Fibroblast of skin of right quadriceps (primary cell): ENCODE measurements around the gene PEAK3.

Experiments
- DNase-seq: peaks from one replicate; pipeline ENCODE4 v3.0.0-alpha.2; 2013

PEAK3 gene

DNA sequence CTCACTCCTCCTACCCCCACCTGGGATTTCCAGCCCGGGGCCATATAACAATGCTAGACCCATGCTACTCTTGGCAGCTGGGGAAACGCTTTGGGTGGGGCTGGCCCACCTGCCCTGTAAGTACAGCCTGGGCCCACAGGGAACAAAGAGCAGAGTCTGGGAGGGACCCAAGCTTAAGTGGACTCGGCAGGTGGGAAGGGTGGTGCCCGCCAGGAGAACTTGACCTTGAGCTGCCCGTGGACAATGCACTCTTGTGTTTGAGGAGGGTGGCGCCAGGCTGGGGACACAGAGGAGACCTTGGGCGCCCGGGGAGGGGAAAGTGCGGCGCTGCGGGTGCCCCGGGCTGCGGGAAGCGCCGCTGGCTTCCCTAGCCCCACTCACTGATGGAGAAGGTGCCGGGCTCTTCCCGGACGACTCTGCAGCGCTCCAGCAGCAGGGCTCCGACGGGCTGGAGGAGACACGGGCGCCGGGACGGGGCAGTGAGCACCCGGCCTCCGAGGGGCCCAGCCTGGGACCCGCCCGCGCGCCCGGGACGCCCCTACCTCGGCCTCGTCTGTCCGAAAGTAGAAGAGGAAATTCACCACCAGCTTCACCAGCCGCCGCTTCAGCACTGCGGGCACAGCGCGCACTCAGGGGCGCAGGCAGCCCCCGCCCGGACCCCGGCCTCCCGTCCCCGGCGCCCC is 46.5 kb downstream of the PEAK3 start:
- DNase-seq: no peak

DNA sequence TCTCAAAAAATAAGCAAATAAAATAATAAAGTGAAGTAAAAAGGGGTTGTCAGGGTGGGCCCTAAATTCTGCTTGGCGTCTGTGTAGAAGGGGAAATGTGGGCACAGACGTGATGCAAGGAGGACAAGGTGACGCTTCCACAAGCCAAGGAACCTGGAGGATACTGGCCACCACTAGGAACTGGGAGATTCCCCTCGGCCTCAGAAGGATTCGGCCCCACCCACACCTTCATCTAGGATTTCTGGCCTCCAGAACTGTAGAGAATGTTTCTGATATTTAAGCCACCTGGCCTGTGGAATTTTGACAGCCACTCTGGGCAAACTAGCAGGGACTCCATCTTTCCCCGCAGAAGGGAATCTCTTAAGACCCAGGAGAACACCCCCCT is 47.0 kb downstream of the PEAK3 start:
- no peak for DNase-seq

DNA sequence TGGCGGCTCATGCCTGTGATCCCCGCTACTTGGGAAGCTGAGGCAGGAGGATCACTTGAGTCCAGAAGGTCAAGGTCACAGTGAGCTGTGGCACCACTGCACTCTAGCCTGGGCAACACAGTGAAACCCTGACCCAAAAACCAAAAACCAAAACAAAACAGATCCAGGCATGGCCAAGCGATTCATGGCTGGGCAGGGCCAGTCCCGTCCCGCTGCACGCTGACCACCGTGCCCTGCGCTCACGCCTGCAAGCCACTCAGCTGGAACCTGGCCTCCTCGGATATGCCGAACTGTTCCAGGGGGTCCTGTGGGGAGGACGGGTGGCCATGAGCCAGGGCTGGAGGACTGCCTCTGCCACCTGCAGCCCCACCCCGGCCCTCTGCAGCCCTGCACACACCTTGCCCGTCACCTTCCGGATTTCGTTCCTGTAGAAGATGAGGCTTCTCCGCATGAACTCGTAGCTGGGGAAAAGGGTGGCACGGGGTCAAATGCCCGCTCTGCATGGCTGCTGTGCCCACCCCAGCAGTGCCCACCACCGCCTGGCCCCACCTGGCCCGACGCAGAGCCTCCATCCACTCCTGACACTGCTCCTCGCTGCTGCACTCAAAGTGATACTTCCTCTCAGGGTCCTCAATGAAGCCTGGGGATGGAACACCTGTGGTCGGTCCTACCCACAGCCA is 48.2 kb downstream of the PEAK3 start:
- no peak for DNase-seq

DNA sequence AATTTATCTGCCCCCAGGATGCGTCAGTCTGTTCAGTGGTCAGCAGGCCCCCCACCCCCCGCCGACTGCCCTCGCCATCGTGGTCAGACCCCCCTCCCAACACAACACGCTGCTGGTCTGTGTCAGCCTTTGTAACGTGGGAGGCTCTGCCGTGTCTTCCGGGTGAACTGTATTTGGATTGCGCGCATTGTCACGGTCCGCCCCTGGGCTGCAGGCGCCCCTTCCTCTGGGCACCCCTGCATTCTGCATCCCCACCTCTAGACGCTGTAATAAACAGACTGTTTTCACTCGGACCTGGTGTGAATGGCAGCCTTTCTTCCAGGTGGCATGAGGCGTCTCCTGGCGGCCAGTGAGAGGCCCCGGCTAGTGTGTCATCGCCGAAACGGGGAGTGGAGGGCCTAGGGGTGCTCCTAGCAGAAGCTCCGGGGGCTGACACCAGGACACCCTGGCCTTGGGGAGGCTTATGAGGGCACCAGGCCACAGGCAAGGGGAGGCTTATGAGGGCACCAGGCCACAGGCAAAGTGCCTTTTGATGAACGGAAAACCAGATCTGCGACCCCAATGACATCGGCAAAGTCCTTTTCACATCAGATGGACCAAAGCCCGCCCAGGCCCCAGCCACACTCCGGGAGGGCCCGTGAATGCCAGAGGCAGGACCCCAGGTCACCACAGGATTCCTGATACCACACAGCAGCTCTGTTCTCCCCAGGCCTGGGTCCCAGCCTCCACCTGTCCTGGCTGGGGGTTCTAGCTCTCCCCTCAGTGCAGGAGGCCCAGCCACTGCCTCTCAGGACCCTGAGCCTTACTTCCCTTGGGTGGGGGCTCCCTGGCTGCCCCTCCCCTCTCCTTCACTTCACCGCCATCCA is 49.5 kb downstream of the PEAK3 start:
- DNase-seq: no peak

DNA sequence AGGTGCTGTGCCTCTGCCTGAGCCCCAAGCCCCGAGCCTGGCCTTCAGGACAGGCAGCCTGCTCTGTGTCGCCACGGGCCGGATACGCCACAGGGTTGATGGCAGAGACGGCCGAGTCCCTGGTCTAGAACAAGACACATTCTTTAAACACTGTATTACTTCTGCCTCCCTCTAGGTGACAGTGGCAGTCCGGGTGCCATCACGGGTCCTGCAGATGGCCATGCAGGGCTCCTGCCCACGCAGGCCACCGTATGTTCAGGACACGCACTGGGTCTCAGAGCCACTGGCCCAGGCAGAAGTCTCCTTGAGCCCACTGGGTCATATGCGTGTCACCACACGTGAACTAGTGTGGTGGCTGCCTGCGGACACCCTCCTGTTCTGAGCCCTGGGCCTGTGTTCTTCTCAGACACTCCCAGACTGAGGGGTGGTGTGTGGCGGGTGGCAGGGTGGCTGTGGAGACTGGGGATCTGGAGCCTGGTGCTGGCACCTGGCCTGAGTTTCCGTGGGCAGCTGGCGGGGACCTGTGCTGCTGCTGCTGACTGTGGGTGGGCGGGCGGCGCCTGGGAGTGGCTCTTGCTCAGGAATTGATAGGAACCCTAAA is 50.3 kb downstream of the PEAK3 start:
- DNase-seq: no peak

DNA sequence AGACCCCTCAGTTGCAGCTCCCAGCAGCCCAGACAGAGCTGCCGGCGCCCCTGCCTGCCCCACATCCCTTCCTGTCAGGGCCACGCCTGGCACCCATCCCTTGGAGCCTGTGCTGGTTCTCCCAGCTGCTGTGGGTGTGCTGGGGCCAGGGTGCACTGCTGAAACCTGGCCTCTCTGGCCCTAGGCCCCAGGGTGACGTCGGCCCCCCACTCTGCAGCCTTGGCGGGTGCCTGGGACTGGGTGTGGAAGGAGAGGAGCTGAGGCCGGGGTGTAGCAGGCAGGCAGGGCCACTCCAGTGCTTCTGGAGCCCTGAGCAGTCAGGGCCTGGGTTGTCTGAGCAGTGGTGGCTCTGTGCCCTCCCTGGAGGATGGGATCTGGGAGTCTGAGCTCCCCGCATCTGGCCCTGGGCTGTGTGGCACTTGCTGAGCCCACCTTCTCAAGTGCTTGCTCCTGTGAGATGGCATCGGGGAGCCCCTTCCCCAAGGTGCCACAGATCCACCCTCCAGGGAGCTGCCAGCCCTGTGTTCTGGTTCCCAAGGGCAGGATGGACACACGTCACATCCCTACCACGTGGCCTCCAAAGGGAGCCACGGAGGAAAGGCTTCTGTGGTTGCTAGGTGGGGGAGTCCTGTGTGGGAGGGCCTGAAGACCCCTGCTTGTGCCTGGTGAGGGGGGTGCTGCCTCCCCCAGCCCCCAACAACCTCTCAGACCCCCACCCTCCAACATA is 51.0 kb downstream of the PEAK3 start:
- DNase-seq: no peak

DNA sequence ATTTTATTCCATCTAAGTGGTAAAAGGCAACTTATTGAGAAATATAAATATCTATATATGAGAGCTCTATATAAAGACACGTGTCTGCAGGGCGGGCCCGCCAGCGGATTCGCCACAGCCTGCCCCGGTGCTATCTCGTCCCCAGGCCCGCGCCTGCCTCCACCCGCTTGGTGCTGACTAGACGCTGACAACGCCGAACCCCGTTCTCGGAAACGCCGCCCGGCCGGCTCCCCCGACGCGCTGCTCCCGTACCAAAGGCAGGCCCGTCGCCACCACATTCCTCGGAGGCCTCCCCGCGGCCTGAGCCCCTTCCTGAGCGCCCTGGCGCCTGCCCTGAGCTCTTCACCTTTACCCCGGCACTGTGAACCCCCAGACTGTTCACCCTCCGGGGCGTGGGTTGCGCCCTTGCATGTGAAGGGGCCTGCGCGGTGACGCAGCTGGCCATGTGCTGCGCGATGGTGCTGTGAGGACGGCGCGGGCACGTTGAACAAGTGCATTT is 51.9 kb downstream of the PEAK3 start:
- DNase-seq: no peak

DNA sequence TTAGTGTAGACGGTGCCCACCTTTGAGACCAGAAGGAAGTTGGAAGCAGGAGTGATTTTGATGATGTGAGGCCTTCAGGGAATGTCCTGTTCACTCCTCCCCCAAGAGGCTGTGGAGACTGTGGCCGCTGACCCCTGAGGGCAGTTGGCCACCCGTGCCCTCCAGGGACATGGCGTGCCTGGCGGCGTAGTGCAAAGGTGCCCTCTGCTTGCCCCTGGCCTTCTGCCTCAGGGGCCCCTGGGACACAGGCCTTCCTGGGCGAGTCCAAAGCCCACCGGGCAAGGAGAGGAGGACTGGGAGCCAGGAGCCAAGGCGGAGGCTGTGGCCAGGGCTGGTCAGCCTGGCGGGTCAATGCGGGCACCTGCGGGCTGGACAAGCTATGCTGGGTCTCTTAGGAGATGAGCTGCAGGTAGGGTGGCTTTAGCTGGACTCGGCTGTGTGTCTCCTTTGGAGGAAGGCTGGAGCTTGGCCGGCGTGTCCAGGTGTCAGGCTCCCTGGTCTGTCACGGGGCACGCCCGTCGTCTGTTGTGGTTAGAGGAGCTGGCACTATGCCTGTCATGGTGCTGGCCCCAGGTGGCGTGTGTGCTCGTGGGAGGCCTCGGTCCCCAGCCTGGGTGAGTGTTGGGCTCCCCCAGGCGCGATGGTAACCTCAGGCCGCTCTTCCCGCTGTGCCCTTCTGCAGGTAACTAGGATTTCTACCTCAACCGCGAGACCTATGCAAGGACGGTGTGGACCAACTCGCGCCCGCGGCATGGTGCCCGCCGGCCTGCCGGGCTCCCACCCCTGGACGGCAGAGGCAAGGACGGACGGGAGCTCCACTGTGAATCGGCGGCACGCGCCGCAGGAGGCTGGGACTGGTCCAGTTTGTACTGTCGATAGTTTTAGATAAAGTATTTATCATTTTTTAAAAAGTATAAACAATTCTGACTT is 52.6 kb downstream of the PEAK3 start:
- DNase-seq: no peak

DNA sequence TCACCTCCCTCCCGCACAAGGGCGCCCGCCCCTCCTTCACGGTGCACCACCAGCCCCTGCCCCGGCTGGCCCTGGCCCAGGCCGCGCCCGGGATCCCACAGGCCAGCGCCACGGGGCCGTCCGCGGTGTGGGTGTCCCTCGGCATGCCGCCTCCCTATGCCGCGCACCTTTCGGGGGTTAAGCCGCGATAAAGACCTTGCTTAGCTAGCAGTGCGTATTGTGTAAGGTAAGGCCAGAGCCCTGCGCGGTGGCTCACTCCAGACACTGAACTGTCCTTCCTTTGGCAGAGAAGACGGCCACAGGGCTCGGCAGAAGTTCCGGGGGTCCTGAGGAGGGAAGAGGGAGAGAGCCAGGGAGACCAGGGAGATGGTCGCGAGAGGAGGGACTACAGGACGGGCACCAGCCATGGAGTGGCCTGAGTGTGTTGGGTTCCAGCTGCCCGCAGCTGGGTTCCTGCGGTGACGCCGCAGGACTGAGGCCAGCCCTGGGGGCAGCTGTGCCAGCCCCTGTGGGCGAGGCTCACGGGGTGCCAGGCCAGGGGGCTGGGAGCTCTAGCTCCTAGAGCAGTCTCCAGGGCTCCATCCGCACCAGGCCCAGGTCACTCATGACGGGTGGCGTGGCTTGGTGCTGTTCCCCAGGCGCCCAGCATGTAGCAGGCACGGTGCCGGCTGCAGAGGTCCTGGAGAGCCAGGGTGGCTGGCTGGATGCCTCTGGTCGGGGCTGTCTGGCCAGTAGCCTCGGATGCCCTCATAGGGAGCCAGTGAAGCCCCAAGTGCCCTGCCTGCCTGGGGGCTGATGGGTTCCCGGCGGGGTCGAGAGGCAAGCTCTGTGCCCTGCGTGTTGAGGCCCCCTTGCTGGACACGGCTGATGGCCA is 53.6 kb downstream of the PEAK3 start:
- DNase-seq: no peak

DNA sequence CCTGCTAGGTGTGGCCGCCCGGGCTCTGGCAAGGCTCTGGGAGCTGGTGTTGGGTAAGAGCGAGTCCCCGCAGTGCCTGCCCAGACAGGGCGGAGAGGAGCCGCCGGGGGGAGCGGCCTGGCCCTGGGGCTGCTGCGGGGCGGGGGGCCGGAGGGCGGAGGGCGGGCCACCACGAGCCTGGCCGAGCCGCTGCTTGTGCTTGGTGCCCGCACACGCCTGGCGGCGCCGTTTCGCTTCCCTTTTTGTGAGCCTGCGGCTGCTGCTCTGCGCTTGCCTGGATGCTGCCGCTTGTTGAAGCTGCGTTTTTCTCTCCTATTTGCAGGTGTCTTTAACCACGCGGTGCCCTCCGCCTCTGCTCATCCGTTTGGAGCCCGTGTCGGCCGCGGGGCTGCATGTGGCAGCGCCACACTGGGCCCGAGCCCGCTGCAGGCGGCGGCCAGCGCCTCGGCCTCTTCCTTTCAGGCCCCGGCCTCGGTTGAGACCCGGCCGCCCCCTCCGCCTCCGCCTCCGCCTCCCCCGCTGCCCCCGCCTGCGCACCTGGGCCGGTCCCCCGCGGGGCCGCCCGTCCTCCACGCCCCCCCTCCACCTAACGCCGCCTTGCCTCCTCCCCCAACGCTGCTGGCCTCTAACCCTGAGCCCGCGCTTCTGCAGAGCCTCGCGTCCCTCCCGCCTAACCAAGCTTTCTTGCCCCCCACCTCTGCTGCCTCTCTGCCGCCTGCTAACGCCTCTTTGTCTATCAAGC is 54.4 kb downstream of the PEAK3 start:
- no peak for DNase-seq

DNA sequence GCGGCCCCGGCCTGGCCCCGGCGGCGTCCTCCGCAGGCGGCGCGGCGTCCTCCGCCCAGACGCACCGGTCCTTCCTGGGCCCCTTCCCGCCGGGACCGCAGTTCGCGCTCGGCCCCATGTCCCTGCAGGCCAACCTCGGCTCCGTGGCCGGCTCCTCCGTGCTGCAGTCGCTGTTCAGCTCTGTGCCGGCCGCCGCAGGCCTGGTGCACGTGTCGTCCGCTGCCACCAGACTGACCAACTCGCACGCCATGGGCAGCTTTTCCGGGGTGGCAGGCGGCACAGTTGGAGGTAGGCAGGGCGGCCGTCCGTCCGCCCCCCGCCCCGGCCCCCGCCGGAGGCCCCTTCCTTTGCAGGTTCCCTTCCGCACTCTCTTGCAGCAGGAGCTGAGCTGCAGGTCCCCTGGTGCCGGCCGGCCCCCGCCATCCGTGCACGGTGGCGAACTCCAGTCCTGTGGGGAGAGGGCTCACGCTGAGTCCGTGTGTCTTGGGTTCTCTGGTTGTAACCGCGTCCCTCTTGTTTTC is 55.1 kb downstream of the PEAK3 start:
- no peak for DNase-seq

DNA sequence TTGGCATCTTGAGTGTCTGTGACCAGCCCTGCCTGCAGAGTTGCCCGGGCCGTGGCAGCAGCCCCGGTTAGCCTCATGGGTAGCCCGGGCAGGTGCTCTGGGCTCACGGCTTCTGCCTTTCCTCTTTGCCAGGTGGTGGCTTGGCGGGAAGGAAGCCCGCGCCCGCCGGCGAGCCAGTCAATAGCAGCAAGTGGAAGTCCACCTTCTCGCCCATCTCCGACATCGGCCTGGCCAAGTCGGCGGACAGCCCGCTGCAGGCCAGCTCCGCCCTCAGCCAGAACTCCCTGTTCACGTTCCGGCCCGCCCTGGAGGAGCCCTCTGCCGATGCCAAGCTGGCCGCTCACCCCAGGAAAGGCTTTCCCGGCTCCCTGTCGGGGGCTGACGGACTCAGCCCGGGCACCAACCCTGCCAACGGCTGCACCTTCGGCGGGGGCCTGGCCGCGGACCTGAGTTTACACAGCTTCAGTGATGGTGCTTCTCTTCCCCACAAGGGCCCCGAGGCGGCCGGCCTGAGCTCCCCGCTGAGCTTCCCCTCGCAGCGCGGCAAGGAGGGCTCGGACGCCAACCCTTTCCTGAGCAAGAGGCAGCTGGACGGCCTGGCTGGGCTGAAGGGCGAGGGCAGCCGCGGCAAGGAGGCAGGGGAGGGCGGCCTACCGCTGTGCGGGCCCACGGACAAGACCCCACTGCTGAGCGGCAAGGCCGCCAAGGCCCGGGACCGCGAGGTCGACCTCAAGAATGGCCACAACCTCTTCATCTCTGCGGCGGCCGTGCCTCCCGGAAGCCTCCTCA is 55.7 kb downstream of the PEAK3 start:
- DNase-seq: no peak

DNA sequence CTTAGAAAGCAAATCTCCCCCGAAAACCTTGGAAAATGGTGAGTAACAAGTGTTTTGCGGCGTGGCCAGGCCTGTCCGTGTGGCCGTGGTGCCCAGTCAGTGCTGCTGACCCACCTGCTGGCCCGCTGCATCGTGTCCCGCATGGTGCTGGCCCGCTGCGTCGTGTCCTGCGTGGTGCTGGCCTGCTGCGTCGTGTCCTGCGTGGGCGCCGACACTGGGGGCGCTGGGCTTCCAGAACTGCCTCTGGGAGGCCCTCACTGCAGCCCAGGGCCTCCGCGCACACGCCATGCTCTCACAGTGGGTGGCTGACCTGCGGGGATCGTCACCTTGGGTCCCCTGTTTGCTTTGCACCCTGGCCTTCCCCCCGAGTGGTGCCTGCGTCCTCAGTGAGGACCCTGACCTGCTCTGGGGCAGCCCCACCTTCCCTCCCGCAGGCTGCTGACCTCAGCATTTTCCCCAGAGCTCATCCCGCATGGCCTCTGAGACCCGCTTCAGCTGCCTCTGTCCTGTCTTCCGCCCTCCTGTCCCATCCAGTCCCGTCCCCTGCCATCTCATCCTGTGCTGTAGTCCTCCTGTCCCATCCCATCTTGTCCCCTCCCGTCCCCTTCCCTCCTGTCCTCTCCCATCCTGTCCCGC is 56.4 kb downstream of the PEAK3 start:
- no peak for DNase-seq

DNA sequence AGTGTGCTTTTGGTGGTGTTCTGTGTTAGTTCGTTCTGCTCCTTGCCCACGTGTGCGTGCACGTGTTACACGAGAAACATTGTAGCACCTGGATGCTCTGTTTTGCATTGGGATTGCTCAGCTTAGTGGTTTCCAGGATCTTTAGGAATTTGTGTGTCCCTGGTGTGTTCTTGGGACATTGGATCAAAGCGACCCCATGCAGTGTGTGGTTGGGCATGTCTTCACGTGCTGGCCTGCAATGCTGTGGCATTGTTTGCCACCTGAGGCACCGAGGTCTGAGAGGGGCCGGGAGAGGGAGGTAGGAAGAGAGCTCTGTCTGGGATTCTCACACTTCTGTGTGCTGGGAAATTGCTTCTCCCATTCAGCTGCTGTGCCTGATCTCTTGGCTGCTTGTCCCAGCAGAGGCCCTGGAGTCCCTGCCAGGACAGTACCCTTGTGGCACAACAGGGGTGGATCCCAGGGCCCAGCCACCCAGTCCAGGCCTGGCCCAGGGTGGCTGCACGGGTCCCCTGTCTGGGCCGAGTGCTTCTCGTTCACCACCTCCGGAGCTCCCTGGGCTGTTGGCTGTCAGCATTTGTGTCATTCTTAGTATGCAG is 57.1 kb downstream of the PEAK3 start:
- no peak for DNase-seq
